GM12864 (cell line): Measurements from ENCODE around the gene HSBP1L1.
A peak's percentile ranks its signal among the peaks of the same experiment; 100 is the strongest.
"Not testable (repeated sequence)": the region's sequence is repeated elsewhere in the genome, so short reads cannot be mapped to it uniquely, and the experiment has no call there.

Experiments
- DNase-seq: peaks from one replicate; pipeline ENCODE4 v3.0.0-alpha.2; 2011; ENCODE audit warnings: low read depth
- H3K4me3 ChIP-seq: 2 replicates; pipeline ENCODE4 v1.5.1; 2011; ENCODE audit warnings: mild to moderate bottlenecking, low read depth, low read length, control low read depth
- TF ChIP-seq, protein P1 (sequence below): IDR thresholded peaks from 2 replicates; pipeline ENCODE4 v1.5.1; 2011; ENCODE audit warnings: low read depth, mild to moderate bottlenecking, moderate library complexity, low read length, control low read depth, inconsistent platforms; ENCODE audit errors: missing control alignments

Gene HSBP1L1

DNA sequence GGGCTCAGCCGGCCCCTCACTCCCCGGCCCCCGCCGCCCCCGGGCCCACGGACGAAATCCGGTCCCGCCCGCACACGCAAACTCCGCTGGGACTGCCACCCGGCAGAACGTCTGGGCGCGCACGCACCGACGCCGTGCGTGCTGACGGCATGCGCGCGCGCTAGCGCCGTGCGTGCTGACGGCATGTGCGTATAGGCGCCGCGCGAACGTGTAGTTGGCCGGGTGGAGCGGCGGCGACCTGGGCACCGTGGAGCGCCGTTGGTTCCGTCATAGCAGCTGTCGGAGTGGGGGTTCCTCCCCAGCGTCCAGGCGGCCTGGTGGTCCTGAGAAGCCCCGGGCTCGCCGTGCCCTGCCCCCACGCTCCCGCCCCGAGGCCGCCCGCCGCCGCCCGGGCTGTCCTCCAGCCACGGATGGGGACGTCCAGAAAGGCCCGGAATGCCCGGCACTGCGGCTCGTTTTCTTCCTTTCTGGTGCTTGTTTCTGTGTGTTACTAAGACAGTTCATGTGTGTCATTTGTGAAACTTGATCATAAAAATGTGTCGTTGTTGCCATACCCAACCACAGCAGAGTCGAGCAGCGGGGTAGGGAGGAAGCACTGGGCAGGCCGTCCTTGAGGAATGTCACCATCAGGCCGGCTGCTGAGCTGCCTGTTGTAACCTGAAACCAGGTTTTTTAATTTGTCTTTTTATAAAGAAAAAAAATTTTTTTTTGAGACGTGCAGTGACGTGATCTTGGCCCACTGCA is 24.2 kb downstream of the HSBP1L1 start, which contains the start of gene TXNL4A:
TXNL4A (minus strand) TSS at position 113 of the 744 bp plus-strand sequence. CDS start 171 bp downstream, outside the sequence.
- DNase-seq: peak; percentile 72
- TF ChIP-seq, protein P1, sequence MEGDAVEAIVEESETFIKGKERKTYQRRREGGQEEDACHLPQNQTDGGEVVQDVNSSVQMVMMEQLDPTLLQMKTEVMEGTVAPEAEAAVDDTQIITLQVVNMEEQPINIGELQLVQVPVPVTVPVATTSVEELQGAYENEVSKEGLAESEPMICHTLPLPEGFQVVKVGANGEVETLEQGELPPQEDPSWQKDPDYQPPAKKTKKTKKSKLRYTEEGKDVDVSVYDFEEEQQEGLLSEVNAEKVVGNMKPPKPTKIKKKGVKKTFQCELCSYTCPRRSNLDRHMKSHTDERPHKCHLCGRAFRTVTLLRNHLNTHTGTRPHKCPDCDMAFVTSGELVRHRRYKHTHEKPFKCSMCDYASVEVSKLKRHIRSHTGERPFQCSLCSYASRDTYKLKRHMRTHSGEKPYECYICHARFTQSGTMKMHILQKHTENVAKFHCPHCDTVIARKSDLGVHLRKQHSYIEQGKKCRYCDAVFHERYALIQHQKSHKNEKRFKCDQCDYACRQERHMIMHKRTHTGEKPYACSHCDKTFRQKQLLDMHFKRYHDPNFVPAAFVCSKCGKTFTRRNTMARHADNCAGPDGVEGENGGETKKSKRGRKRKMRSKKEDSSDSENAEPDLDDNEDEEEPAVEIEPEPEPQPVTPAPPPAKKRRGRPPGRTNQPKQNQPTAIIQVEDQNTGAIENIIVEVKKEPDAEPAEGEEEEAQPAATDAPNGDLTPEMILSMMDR: no peak
- H3K4me3 ChIP-seq: peak within 1 kb of the TSS; percentile 98

DNA sequence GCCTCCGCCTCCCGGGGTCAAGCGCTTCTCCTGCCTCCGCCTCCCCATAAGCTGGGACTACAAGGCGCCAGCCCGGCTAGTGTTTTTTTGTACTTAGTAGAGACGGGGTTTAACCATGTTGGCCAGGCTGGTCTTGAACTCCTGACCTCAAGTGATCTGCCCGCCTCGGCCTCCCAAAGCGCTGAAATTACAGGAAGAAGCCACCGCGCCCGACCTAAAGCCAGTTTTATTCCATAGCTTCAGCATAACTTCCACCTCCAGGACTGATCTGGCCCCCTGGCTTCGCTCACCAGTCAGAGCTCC is 24.7 kb downstream of the HSBP1L1 start:
- H3K4me3 ChIP-seq: peak overlapping the region; percentile 98
- TF ChIP-seq, protein P1: no peak

DNA sequence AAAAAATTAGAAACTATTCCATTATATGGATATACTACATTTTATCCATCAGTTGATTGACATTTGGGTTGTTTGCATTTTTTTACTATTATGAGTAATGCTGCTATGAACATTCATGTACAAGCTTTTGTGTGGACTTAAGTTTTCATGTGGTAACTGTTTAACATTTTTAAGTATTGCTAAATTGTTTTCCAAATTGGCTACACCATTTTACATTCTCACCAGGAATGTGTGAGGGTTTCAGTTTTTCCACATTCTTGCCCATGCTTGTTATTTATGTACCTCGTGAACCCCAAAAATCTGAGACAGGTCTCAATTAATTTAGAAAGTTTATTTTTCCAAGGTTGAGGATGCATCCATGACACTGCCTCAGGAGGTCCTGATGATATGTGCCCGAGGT is 27.1 kb downstream of the HSBP1L1 start:
- no peak overlapping the region for H3K4me3 ChIP-seq
- TF ChIP-seq, protein P1: no peak
- no peak for DNase-seq

More for the DNA sequence above, 24.7 kb downstream of the HSBP1L1 start:
- DNase-seq: no peak

DNA sequence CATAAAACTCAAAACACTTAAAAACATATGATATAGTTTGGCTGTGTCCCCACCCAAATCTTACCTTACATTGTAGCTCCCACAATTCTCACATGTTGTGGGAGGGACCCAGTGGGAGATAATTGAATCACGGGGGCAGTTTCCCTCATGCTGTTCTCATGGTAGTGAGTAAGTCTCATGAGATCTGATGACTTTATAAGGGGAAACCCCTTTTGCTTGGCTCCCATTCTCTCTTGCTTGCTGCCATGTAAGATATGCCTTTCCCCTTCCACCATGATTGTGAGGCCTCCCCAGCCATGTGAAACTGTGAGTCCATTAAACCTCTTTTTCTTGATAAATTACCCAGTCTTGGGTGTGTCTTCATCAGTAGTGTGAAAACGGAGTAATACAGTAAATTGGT is 35.3 kb downstream of the HSBP1L1 start:
- H3K4me3 ChIP-seq, DNase-seq: not testable (repeated sequence)

DNA sequence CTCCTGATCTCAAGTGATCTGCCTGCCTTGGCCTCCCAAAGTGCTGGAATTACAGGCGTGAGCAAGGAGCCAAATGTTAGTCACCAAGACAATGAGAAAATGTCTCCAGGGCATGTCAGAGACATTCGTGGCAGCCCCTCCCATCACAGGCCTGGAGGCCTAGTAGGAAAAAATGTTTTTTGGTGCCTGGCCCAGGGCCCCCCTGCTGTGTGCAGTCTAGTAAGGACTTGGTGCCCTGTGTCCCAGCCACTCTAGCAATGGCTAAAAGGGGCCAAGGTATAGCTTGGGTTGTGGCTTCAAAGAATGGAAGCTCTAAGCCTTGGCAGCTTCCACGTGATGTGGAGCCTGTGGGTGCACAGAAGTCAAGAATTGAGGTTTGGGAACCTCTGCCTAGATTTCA is 36.4 kb downstream of the HSBP1L1 start:
- TF ChIP-seq, protein P1: no peak
- H3K4me3 ChIP-seq: no peak overlapping the region
- no peak for DNase-seq

DNA sequence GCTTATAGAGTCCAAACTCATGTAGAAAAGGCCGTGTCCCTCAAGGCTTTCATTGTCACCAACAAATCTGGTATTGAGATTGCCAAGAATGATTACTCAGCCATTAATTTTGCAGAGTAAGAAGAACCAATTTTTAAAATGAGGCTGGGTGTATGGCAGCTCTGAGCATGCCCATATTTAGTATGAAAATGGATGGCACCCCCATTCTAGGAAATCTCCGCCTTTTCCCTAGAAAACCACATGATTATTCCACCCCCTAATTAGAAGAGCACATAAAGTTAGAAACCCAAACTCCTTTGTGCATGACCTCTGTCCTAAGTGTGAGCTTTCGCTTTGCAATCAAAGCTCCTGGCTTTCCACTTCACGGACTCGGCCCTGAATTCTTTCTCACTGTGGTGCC is 38.0 kb downstream of the HSBP1L1 start:
- no peak for DNase-seq
- no peak overlapping the region for H3K4me3 ChIP-seq
- TF ChIP-seq, protein P1: no peak

DNA sequence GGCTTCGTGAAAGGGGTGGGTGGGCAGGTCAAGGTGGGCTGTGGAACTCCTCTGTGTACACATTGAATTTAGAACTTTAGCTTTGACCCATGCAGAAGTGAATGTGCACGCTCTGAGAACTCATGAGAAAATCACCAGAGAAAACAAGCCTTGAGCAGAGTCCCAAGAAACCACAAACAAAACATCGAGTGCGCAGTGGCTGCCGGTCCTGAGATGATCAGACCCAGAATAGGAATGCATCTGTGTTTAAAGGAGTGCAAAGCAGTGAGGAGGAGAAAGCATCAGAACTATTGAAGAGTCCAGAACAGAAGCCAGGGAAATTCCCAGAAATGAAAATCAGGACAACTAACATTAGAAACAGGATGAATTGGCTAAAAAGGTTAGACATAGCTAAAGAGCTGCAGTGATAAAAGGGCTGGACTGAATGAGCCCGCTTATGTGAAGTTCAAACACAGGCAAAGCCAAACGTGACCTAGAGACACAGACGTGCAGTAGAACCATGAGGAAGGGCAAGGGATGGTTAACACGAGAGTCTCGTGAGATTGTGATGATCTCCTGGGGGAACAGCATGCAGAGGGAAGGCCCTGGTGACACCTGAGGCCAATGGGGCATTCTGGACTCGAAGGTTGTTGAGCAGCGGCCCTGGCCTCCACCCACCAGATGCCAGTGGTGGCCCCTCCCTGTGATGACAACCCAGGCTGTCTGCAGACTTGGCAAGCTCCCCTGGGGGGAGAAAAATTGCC is 40.3 kb downstream of the HSBP1L1 start:
- no peak for DNase-seq
- TF ChIP-seq, protein P1: no peak
- no peak overlapping the region for H3K4me3 ChIP-seq
